Urinary bladder (tissue), 4 donors: ENCODE data around the gene UBE2E2. TPM values are rescaled to one million over a fixed set of nuclear protein-coding genes. Genes with fewer than 3 reads are reported as not detected.

Experiments
- DNase-seq: peaks from one replicate; pipeline ENCODE4 v3.0.0-alpha.2; 2015; ENCODE audit errors: extremely low spot score
- H3K27ac ChIP-seq: one replicate; pipeline ENCODE4 v1.5.1; 2013; ENCODE audit warnings: low read depth, mild to moderate bottlenecking, moderate library complexity
- H3K36me3 ChIP-seq: one replicate; pipeline ENCODE4 v1.6.1; 2013; ENCODE audit warnings: mild to moderate bottlenecking, moderate library complexity; ENCODE audit not compliant: insufficient read depth
- H3K4me1 ChIP-seq: one replicate; pipeline ENCODE4 v1.6.1; 2013; ENCODE audit warnings: mild to moderate bottlenecking, moderate library complexity; ENCODE audit not compliant: insufficient read depth
- H3K4me3 ChIP-seq: one replicate; pipeline ENCODE4 v1.5.1; 2013; ENCODE audit warnings: low read depth, low read length
- WGBS: extraction: QIAGEN DNeasy Blood & Tissue Kit; methylation state at CpG from one replicate; pipeline ENCODE4 v1.1.7; 2013; 5-methylcytosine and 5-hydroxymethylcytosine counted together
- polyA plus RNA-seq: library from polyadenylated mRNA; stranded (reverse); fragments of 200-250 nt; gene quantifications from one replicate; pipeline ENCODE4 v1.2.3, GENCODE V29; 2013
- total RNA-seq: library from RNA; depleted of rRNA; stranded (reverse); fragments of >200 nt; gene quantifications from one replicate; pipeline ENCODE4 v1.2.3, GENCODE V29; 2014
- donor health status: healthy with polysubstance abuse.
- donor health status: healthy.

Gene UBE2E2
- total and polyA plus RNA-seq, 2 donors, result 36.3 to 120 TPM

GRCh38 chr3:23479615-23480328 lies 276.6 kb downstream of the UBE2E2 start:
- Histone ChIP-seq H3K27ac (no peak overlapping the region), H3K36me3 (no peaks in the 10 kb centered on the region), H3K4me1 (no peaks in the 10 kb centered on the region), H3K4me3 (no peak overlapping the region)
- no peak for DNase-seq
- WGBS, result 91% methylated on average over 7 of the region's 7 CpGs

- no peak for DNase-seq
- Histone ChIP-seq H3K4me3 (no peak overlapping the region), H3K36me3 (no peaks in the 10 kb centered on the region), H3K27ac (no peak overlapping the region), H3K4me1 (no peaks in the 10 kb centered on the region)
- 95% methylated on average over 8 of the region's 8 CpGs for WGBS
These were observed 277.2 kb downstream of the UBE2E2 start for GRCh38 chr3:23480329-23480714.

- no peaks in the 10 kb centered on the region for H3K36me3 ChIP-seq
- no peak for DNase-seq
- H3K4me1 ChIP-seq, result no peaks in the 10 kb centered on the region
- WGBS, result 95% methylated on average over 5 of the region's 5 CpGs
- H3K4me3 ChIP-seq, result no peak overlapping the region
- H3K27ac ChIP-seq, result no peak overlapping the region
These were observed 278.0 kb downstream of the UBE2E2 start for GRCh38 chr3:23481011-23481615.

DNA sequence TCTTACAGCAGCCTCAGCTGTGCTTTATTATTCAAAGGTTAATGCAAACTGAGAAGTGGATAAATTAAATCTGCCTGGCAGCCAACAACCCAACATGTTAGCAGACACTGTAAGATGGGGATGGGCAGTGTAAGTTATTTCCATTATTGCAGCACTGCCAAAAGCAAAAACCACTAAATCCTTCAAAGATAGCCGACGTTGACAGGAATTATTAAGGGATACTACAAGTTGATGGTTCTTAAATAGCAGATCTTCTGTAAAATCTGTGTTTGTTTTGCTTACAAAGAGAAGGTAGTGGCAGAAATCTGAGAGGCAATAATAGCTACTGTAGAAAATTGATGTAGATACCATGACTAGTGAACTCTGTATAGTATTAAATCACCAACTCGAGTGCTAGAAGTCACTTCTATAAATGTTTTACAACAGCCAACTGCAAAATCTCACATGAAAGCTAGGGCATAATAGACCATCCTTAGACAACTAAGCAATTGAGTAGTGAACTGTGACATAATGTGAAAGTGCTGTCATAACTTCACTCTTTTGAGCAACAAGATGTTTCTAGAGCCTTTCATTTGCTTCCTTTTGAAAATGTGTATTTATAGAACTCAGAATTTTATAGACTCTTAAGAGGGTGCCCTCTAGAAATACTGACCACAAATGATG lies 278.6 kb downstream of the UBE2E2 start:
- WGBS, result 26% methylated on average over 3 of the region's 3 CpGs
- no peak for DNase-seq
- Histone ChIP-seq H3K27ac (no peak overlapping the region), H3K36me3 (no peaks in the 10 kb centered on the region), H3K4me3 (no peak overlapping the region), H3K4me1 (no peaks in the 10 kb centered on the region)

DNA sequence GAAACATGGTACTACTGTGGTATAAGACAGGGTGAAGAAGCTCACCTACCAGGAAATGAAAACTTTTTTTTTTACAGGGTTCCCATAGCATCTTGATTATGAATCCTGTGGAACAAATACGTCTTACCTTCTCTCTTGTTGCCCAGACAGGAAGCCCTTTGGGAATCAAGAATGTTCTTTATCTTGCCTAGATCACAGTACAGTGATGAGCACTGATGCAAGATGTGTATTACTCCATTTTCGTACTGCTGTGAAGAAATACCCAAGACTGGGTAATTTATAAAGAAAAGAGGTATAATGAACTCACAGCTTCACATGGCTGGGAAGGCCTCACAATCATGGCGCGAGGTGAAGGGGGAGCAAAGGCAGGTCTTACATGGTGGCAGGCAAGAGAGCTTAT lies 281.3 kb downstream of the UBE2E2 start:
- Histone ChIP-seq H3K4me3 (no peak overlapping the region), H3K27ac (no peak overlapping the region), H3K4me1 (no peaks in the 10 kb centered on the region), H3K36me3 (no peaks in the 10 kb centered on the region)
- WGBS, result 95% methylated on average over 4 of the region's 4 CpGs
- no peak for DNase-seq

DNA sequence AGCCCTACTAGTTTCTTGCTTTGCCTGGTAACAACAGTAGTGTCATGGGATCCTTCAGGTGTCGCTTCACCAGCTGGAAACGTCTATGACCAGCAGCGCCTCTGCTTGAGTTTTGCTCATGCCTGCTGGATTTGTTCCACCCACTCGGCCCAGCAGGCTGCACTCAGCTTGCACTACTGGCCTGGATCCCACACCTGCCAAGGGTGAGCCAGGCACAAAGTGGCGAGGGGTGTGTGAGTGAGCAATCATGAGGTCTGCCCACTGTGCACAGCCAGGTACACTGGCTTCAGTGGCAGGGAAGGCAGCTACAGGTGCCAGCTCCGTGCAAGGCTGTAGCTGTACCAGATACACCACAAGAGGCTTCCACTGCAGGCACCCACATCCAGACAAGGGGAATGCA lies 282.8 kb downstream of the UBE2E2 start:
- no peak for DNase-seq
- H3K4me3 ChIP-seq, result no peak overlapping the region
- H3K27ac ChIP-seq, result no peak overlapping the region
- H3K36me3 ChIP-seq, result no peaks in the 10 kb centered on the region
- H3K4me1 ChIP-seq, result no peaks in the 10 kb centered on the region
- 95% methylated on average over 6 of the region's 6 CpGs for WGBS

- H3K4me3 ChIP-seq, result no peak overlapping the region
- no peak for DNase-seq
- H3K36me3 ChIP-seq, result no peaks in the 10 kb centered on the region
- no peak overlapping the region for H3K27ac ChIP-seq
- H3K4me1 ChIP-seq, result no peaks in the 10 kb centered on the region
- WGBS, result 94% methylated on average over 9 of the region's 9 CpGs
These were observed 283.9 kb downstream of the UBE2E2 start for GRCh38 chr3:23487015-23487414.

DNA sequence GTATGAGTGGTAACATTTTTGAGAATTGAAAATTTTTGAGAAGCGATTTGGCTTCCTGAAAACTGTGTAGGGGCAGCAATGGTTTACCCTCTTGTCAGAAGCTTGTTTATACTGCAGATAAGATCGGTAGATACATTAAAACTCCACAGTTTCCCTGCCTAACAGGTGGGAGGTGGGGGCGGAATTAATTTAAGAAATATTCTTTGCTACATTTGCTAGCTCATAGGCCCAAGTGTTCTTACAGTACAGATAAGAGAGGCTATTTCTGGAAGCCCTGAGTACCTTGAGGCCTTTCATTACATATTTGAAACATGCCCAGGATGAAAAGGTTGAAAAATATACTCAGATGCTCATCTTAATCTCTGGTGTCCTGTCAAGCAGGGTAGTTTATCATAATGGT lies 285.5 kb downstream of the UBE2E2 start:
- H3K4me3 ChIP-seq, result no peak overlapping the region
- 72% methylated on average over 3 of the region's 3 CpGs for WGBS
- no peaks in the 10 kb centered on the region for H3K4me1 ChIP-seq
- no peak for DNase-seq
- no peak overlapping the region for H3K27ac ChIP-seq
- no peaks in the 10 kb centered on the region for H3K36me3 ChIP-seq

DNA sequence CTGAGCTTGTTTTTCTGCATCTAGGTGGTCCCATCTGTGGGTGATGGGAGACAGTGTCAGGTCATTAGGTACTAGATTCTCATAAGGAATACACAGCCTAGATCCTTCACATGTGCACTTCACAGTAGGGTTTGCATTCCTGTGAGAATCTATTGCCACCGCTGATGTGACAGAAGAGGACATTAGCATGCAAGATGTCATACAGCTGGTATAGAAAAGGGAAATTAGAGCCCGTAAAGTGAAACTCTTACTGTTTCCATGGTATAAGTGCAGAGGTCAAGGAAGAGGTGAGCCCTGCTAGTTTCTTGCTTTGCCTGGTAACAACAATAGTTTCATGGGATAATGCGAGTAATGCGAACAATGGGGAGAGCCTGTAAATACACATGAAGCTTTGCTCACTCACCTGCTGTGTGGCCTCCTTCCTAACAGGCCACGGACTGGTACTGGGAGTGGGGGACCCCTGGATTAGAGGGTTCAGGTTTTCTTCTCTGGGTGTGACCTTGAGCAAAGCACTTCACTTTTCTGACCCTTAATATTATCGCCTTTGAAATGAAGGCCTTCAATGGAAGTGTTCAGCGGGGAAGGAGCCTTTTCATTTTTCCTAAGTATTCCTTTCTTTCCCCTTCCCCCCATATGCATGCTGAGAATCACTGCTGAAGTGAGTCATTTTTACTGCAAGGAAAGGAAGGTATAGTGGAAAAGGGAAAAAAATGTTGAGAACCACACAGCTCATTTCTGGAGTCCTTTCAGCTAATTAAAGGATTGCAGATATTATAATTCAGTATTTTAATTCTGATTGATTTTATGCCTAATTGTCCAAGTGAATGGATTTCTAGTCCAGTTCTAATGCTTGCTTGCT lies 286.4 kb downstream of the UBE2E2 start:
- no peak overlapping the region for H3K4me3 ChIP-seq
- 95% methylated on average over 7 of the region's 7 CpGs for WGBS
- H3K36me3 ChIP-seq, result no peaks in the 10 kb centered on the region
- no peaks in the 10 kb centered on the region for H3K4me1 ChIP-seq
- no peak for DNase-seq
- H3K27ac ChIP-seq, result no peak overlapping the region

- 61% methylated on average over 3 of the region's 3 CpGs for WGBS
- no peaks in the 10 kb centered on the region for H3K4me1 ChIP-seq
- H3K27ac ChIP-seq, result no peak overlapping the region
- no peak overlapping the region for H3K4me3 ChIP-seq
- no peaks in the 10 kb centered on the region for H3K36me3 ChIP-seq
- DNase-seq, result no peak
These were observed 287.3 kb downstream of the UBE2E2 start for GRCh38 chr3:23490459-23490858.

DNA sequence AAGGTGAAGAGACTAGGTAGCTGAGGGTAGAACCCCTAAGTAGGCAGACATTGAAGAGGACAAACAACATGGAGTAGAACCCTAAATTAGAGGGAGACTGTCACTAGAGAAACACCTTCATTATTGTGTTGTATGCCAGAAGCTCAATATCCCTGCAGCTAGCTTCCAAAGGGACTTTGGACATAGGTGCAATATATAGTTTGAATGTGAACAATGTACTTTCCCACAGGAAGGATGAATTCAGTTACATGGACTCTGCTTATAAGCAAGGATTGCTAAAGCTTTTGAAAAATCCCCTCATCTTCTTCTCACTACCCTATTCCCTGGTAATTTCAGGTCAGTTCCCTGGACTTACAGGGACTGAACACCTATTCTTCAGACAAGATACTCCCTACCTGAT lies 288.9 kb downstream of the UBE2E2 start:
- H3K4me1 ChIP-seq, result no peaks in the 10 kb centered on the region
- H3K4me3 ChIP-seq, result no peak overlapping the region
- no peak for DNase-seq
- H3K27ac ChIP-seq, result no peak overlapping the region
- no peaks in the 10 kb centered on the region for H3K36me3 ChIP-seq

DNA sequence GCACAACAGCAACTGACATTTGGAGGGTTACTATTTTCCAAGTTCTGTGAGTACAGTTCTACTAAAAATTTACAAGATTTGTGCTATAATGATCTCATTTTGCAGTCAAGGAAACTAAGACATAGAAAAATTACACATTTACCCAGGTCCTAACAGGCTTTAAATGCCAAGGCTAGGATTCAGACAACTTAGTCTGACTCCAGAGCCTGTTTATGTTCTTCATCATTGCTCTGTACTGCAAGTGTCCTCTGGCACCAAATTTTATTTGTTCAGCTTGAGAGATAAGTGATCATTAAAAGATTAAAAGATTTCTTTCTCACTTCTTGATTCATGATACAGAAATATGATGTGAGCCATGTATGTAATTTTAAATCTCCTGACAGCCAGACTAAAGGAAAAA lies 290.8 kb downstream of the UBE2E2 start:
- no peak overlapping the region for H3K4me3 ChIP-seq
- DNase-seq, result no peak

GRCh38 chr3:23494967-23495366 lies 291.8 kb downstream of the UBE2E2 start:
- DNase-seq, result no peak
- no peak overlapping the region for H3K4me3 ChIP-seq
- H3K4me1 ChIP-seq, result no peaks in the 10 kb centered on the region
- 64% methylated on average over 1 of the region's 1 CpG for WGBS
- no peak overlapping the region for H3K27ac ChIP-seq
- H3K36me3 ChIP-seq, result no peaks in the 10 kb centered on the region

More for the DNA sequence above, 290.8 kb downstream of the UBE2E2 start:
- Histone ChIP-seq H3K27ac (no peak overlapping the region), H3K4me1 (no peaks in the 10 kb centered on the region), H3K36me3 (no peaks in the 10 kb centered on the region)
